HuH-7.5 (cell line): ENCODE data around the gene NUDT14.

ENCODE experiments used
- DNase-seq: peaks from one replicate; pipeline ENCODE4 v3.0.0; 2011; ENCODE audit warnings: low spot score

NUDT14 gene

GRCh38 chr14:105146181-105146975 lies 34.7 kb downstream of the NUDT14 start:
- no peak for DNase-seq

DNA sequence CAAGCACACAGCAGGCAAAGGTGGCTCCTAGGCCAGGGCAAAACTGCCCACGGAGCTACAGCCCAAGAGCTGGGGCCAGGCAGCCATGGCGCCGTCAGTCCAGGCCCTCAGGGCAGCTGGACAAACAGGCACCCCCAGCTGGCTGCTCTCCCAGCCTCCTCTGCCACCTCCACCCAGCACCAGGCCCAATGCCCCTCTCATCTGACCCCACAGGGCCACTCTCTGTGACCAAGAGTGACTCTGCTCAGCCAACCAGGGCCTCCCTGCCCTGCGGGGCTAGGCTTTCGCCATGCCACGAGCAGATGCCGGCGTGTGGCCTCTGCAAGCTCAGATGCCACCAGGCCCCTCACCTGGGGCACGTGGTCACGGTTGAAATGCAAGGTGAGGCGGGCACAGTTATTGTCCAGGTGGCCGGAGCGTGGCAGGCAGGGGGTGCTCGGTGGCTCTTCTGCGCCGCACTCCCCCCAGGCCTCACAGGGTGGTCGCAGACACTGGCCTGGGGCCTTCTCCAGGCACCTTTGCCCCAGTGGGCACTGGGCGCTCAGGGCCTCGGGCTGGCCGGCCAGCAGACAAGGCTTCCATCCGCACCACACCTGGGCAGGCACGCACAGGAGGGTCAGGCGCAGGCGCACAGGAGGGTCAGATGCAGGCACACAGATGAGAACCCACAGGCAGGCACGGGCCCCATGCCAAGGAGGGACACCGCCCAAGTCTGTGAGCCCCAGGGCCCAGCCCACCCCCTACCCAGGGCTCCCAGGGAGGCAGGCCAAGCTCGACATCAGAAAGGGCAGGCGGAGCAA lies 35.5 kb downstream of the NUDT14 start:
- DNase-seq, result no peak

GRCh38 chr14:105144666-105145380 lies 36.3 kb downstream of the NUDT14 start:
- no peak for DNase-seq

DNA sequence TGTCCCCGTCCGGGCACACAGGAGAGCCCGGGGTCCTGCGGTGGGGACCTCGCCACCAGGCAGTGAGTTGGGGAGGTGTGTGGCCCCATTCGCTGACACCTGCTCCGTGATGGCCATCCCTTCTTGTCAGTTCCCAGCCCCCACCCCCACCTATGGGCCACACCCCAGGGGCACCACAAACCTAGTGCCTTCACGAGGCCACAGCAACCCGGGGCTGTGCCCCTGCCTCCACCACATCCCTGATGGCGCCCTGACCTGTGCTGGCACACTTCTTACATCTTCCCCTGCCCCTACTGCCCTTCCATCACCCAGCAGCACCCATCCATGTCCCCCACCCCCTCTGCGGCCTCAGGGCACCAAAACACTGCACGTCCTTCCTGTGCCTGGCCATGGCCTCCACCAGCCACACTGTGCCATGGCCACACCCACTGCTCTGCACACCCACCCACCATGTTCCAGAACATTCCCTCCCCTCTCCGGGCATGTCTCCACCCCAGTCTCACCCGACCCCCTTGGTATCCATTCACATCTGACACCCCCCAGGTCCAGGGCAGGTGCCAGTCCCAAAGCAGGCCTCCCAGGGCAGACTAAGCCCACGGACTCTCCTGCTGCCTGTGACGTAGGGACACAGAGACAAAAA lies 37.0 kb downstream of the NUDT14 start:
- no peak for DNase-seq

DNA sequence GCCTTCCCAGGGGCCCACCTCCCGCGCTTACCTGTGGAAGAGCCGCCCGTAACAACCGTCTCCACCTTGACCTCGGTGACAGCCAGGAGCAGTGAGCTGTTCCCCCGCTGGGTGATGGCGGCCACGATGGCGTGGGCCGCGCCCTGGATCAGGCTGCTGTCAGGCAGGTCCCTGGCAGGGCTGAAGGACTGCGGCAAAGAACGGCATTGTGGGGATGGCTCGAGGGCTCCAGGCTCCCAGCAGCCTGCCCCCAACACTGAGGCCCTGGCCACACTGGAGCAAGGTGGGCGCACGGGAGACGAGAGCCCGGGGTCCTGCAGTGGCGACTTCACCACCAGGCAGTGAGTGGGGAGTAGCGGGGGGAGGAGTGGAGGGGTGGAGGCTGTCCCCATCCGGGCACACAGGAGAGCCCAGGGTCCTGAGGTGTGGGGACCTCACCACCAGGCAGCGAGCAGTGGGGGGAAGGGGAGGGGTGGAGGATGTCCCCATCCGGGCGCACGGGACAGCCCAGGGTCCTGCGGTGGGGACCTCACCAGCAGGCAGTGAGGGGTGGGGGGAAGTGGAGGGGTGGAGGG lies 37.6 kb downstream of the NUDT14 start:
- DNase-seq, result no peak

DNA sequence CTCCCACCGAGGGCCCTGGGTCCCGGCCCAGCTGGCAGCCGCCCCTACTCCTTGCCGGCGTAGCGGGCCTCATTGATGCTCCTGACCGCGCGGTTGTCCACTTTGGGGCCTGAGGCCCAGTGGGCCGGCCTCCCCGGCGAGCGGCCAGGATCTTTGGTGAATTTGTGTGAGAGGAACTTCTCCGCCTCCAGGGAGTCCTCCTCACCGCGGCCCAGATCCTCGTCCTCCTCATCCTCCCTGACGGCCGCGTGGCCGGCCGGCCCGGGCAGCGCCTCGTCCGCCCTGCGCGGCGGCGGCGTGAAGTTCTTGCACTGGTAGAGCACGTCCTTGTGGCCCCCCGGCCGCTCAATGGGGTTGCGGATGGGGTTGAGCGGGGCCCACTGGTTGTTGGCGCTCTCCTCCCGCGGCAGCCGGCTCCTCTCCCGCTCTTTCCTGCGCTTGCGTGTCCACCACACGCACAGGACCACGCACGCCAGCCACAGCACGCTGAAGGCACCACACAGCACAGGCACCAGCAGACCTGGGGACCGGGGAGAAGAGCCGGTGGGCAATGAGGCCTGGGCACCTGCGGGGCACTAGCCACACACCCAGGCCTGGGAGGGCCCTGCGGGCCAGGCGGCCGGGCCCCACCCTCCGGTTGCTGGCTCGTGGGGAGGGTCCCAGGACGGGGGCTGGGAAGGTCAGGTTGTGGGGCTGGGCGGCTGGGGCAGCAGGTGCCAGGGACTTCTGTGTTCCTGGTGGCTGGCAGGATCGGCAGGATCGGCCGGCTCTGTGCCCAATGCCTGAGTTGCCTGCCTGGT lies 38.3 kb downstream of the NUDT14 start:
- no peak for DNase-seq

GRCh38 chr14:105141486-105142281 lies 39.4 kb downstream of the NUDT14 start:
- DNase-seq, result no peak

- no peak for DNase-seq
Observed at GRCh38 chr14:105141026-105141425, 40.1 kb downstream of the NUDT14 start.

- no peak for DNase-seq
Observed at GRCh38 chr14:105140581-105140980, 40.5 kb downstream of the NUDT14 start.

DNA sequence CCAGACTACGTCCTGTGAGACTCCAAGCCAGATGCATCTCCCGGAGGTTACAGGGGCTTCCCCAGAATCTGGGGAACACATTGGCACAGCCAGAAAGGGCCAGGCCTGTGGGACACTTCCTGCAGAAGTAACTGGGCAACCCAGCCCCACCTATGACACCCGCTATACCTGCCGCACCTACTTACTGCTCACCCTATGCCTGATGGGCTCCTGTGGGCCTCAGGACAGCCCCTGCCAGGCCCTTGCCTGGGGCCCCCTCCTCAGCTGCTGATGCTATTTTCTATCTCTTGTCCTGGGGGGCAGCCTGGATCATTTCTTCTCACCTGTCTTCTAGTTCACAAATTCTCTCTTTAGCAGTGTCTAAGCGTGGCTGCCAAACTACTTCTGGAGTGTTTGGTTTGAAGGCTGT lies 41.3 kb downstream of the NUDT14 start:
- DNase-seq, result no peak

GRCh38 chr14:105139212-105139825 lies 41.8 kb downstream of the NUDT14 start:
- no peak for DNase-seq

DNA sequence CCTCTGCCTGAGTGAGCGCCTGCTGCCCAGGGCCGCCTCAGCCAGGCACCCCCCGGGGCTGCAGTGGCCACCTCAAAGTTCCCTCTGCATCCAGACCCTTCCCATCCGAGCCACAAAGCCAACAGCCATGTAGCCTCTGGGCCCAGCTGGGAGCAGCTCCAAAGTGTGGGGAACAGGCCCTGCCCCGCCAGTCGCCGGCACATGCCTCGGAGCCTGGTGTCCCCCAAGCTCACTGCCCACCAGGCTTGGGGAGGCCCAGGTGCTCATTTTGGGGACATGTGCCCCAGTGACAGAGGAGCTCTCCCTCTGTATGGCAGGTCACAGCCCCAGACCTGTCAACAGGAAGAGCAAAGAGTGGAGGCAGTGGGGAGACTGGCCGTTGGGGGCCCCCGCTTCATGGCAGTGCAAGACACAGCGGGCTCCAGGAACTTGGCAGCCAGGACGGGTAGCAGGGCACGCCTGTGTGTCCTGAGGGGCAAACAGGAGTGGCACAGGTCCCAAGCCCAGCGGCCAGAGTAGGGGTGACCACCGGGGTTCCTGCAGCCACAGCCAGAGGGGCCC lies 42.5 kb downstream of the NUDT14 start:
- no peak for DNase-seq

GRCh38 chr14:105138021-105138541 lies 43.0 kb downstream of the NUDT14 start:
- no peak for DNase-seq

- DNase-seq, result no peak
Observed at GRCh38 chr14:105137481-105138020, 43.6 kb downstream of the NUDT14 start.

- DNase-seq, result no peak
Observed at GRCh38 chr14:105136401-105137322, 44.5 kb downstream of the NUDT14 start.

- no peak for DNase-seq
Observed at GRCh38 chr14:105135700-105136395, 45.3 kb downstream of the NUDT14 start.
